ENCODE measurements around the gene PSMB9. TPM values are rescaled to one million over a fixed set of nuclear protein-coding genes. Genes with fewer than 3 reads are reported as not detected.

The PSMB9 gene
- total and polyA plus RNA-seq, 8 donors = 5.1 to 18.1 (median 7.0) TPM

- FAIRE-seq (no peak), ATAC-seq (no peak), DNase-seq (no peak)
- 46 to 52% methylated on average over 23 of the region's 23 CpGs for WGBS, 2 donors
- TF ChIP-seq, protein P1, sequence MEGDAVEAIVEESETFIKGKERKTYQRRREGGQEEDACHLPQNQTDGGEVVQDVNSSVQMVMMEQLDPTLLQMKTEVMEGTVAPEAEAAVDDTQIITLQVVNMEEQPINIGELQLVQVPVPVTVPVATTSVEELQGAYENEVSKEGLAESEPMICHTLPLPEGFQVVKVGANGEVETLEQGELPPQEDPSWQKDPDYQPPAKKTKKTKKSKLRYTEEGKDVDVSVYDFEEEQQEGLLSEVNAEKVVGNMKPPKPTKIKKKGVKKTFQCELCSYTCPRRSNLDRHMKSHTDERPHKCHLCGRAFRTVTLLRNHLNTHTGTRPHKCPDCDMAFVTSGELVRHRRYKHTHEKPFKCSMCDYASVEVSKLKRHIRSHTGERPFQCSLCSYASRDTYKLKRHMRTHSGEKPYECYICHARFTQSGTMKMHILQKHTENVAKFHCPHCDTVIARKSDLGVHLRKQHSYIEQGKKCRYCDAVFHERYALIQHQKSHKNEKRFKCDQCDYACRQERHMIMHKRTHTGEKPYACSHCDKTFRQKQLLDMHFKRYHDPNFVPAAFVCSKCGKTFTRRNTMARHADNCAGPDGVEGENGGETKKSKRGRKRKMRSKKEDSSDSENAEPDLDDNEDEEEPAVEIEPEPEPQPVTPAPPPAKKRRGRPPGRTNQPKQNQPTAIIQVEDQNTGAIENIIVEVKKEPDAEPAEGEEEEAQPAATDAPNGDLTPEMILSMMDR (IDR thresholded peaks at IDR 0.05) = no peak
- H3K9me3 ChIP-seq = no peaks in the 10 kb centered on the region
- intact Hi-C loops (cut with DNase I) = no loop called here
- H3K27ac ChIP-seq = peak overlapping the region; percentile 85 to 98 (median 92)
- no peaks in the 10 kb centered on the region for H3K27me3 ChIP-seq
- H3K36me3 ChIP-seq = peaks cover 2% of the 10 kb centered on the region in 3 donors
- H3K4me1 ChIP-seq = peaks cover 0 to 10% (median 0%) of the 10 kb centered on the region in 3 donors
- H3K4me3 ChIP-seq = peak overlapping the region; percentile 60 to 98 (median 90)
Measured at GRCh38 chr6:32852018-32852843, 1.8 kb upstream of the PSMB9 start.

GRCh38 chr6:32852844-32853540 lies 1.0 kb upstream of the PSMB9 start:
- Histone ChIP-seq H3K27ac (peak overlapping the region; percentile 85 to 98 (median 92)), H3K9me3 (no peaks in the 10 kb centered on the region), H3K4me1 (peaks cover 0 to 10% (median 0%) of the 10 kb centered on the region in 3 donors), H3K27me3 (no peaks in the 10 kb centered on the region), H3K36me3 (no peaks in the 10 kb centered on the region), H3K4me3 (peak overlapping the region; percentile 60 to 98 (median 90))
- peak; percentile 46 to 85 (median 58) for DNase-seq
- intact Hi-C loops (cut with DNase I) = no loop called here
- WGBS, 2 donors = 0% methylated on average over 41 of the region's 41 CpGs
- peak; percentile 35 to 61 (median 52) for ATAC-seq
- no peak for FAIRE-seq
- TF ChIP-seq, protein P1 (IDR thresholded peaks at IDR 0.05) = no peak

DNA sequence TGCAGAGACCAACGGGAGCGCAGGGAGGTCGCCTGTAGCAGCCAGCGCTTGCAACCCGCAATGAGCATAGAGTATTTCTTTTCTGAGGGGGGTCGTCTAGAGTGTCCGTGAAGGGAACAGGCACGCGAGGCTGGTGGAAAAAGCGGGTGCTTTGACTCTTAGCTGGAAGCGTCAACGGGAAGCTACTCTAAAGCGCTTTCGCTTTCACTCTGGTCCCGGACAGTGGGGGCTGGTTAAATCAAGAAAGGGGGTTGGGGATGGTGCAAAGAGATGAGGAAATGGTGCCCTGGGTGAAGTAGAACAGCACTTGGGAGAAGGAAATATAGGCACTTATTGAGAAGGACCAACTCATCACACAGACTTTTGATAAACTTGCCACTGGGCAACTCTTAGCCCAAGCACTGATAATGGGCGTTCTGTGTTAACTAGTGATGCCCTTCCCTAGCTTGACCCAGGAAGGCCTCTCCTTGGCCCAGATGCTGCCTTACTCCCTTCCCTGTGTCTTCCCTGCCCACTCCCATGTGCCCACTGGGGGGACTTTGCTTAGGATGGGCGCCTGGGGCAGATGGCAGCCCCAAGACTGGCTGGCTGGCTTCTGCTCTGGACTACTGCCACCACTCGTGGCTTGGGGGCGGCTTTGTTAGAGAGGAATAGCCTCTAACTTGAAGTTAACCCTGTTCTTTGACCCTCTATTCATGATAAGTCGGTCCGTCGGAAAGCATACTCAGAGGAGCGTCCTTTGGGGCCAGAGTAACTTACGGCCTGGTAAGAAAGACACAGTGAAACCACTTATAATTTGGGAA lies 585 bp downstream of the PSMB9 start:
- Histone ChIP-seq H3K36me3 (no peaks in the 10 kb centered on the region), H3K27me3 (no peaks in the 10 kb centered on the region), H3K4me1 (peaks cover 0 to 10% (median 0%) of the 10 kb centered on the region in 3 donors), H3K9me3 (no peaks in the 10 kb centered on the region), H3K4me3 (peak overlapping the region; percentile 60 to 98 (median 90)), H3K27ac (peak overlapping the region; percentile 85 to 98 (median 92))
- peak in 3 of 6 donors; percentile 19 to 55 (median 35) for DNase-seq
- 19 to 20% methylated on average over 22 to 24 of the region's 24 CpGs for WGBS, 2 donors
- FAIRE-seq = no peak
- intact Hi-C loops (cut with DNase I) = no loop called here
- TF ChIP-seq, protein P1 (IDR thresholded peaks at IDR 0.05) = no peak
- peak in 3 of 4 donors; percentile 2 to 43 (median 37) for ATAC-seq

GRCh38 chr6:32855467-32856174 lies 1.6 kb downstream of the PSMB9 start:
- intact Hi-C loops (cut with DNase I) = no loop called here
- Histone ChIP-seq H3K36me3 (no peaks in the 10 kb centered on the region), H3K27me3 (no peaks in the 10 kb centered on the region), H3K9me3 (no peaks in the 10 kb centered on the region), H3K4me1 (peaks cover 0 to 10% (median 0%) of the 10 kb centered on the region in 3 donors), H3K4me3 (no peak overlapping the region), H3K27ac (no peak overlapping the region)
- DNase-seq = no peak
- WGBS, 2 donors = 71 to 81% methylated on average over 8 of the region's 8 CpGs
- no peak for ATAC-seq
- TF ChIP-seq, protein P1 (IDR thresholded peaks at IDR 0.05) = no peak
- no peak for FAIRE-seq
